Measurements from ENCODE around the gene PLPPR3.

The PLPPR3 gene

GRCh38 chr19:808423-808775 is 13.4 kb downstream of the PLPPR3 start:
- H3K4me3 ChIP-seq (ENCODE audit: low read length): no peak overlapping the region
- no peak for DNase-seq (ENCODE audit: low read depth)
- no peak for TF ChIP-seq CTCF (conservative IDR thresholded peaks at IDR 0.05; ENCODE audit: low read length)

GRCh38 chr19:807627-808422 is 13.9 kb downstream of the PLPPR3 start:
- no peak overlapping the region for H3K4me3 ChIP-seq (ENCODE audit: low read length)
- TF ChIP-seq CTCF (conservative IDR thresholded peaks at IDR 0.05; ENCODE audit: low read length): no peak
- no peak for DNase-seq (ENCODE audit: low read depth)

GRCh38 chr19:806815-807421 is 14.8 kb downstream of the PLPPR3 start:
- no peak for TF ChIP-seq CTCF (conservative IDR thresholded peaks at IDR 0.05; ENCODE audit: low read length)
- no peak overlapping the region for H3K4me3 ChIP-seq (ENCODE audit: low read length)
- no peak for DNase-seq (ENCODE audit: low read depth)

- no peak overlapping the region for H3K4me3 ChIP-seq (ENCODE audit: low read length)
- no peak for DNase-seq (ENCODE audit: low read depth)
- TF ChIP-seq CTCF (conservative IDR thresholded peaks at IDR 0.05; ENCODE audit: low read length): no peak
These were observed 15.9 kb downstream of the PLPPR3 start for GRCh38 chr19:805600-806550.

GRCh38 chr19:805166-805551 is 16.6 kb downstream of the PLPPR3 start:
- TF ChIP-seq CTCF (conservative IDR thresholded peaks at IDR 0.05; ENCODE audit: low read length): no peak
- DNase-seq (ENCODE audit: low read depth): no peak

GRCh38 chr19:804419-805165 is 17.2 kb downstream of the PLPPR3 start:
- no peak overlapping the region for H3K4me3 ChIP-seq (ENCODE audit: low read length)
- TF ChIP-seq CTCF (conservative IDR thresholded peaks at IDR 0.05; ENCODE audit: low read length): no peak
- no peak for DNase-seq (ENCODE audit: low read depth)

More at GRCh38 chr19:805166-805551, 16.6 kb downstream of the PLPPR3 start:
- H3K4me3 ChIP-seq (ENCODE audit: low read length): no peak overlapping the region
